ENCODE measurements around the gene HUWE1.

Gene HUWE1

DNA sequence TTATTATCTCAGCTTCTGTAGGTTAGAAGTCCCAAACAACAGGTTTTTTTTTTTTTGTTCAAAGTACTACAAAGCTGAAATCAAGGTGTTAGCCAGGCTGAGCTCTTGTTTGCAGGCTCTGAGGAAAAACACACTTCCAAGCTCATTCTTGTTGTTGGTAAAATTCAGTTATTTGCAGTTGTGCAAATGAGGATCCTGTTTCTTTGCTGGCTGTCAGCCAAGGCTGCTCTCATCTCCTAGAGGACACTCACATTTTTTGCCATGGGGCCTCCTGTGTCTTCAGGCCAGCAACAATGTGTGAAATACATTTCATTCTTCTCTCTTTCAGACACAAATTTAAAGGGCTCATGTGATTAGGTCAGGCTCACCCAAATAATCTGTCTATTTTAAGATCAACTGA lies 192.1 kb downstream of the HUWE1 start:
- TF ChIP-seq CTCF (conservative IDR thresholded peaks at IDR 0.05): no peak
- H3K27ac ChIP-seq: no peak overlapping the region

- no peak for TF ChIP-seq CTCF (conservative IDR thresholded peaks at IDR 0.05)
- no peak overlapping the region for H3K27ac ChIP-seq
Measured at GRCh38 chrX:53486285-53486684, 200.2 kb downstream of the HUWE1 start.

DNA sequence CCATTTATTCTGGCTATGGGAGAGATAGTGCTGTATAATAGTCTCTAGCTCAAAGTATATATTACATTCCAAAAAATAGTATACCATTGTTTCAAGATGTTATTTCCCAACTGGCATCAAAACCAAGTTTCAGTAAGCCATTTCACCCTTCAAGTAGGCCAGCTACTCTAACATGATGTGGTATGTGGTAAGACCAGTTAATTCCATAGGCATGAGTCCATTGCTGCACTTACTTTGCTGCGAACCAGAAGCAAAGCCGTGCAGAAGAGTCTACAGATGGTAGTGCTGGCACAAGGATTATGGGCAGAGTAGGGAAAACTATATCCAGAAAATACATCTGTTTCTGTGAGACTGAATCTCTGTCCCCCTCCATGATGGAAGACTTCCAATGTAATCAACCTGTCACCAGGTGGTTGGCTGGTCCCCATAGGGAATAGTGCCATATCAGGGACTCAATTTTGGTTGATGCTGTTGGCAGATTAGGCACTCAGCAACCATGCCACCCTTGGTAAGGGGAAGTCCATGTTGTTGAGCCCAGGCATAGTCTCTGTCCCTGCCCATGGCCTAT lies 202.6 kb downstream of the HUWE1 start:
- TF ChIP-seq CTCF (conservative IDR thresholded peaks at IDR 0.05): no peak
- no peak overlapping the region for H3K27ac ChIP-seq

DNA sequence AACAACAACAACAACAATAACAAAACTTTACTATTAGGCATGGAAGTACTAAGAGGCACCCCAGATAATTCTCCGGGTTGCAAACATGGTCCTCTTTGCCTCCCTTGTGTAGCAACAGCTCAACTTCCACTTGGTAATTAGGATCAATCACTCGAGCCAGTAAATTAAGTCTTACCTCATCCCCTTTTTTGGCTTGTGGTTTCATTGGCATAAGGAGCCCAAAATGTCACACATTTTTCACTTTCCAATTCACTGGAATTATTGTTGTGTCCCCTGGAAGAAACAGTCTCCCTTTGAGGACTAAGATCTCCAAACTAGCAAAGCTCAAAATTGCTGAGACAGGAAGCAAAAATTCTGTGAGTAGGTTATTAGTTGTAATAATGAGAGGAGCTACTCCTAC lies 203.1 kb downstream of the HUWE1 start:
- H3K27ac ChIP-seq: no peak overlapping the region
- TF ChIP-seq CTCF (conservative IDR thresholded peaks at IDR 0.05): no peak
